Stimulated activated CD4-positive, alpha-beta T cell treated with anti-CD3 and anti-CD28 coated beads, Interleukin-12 subunit alpha, Interleukin-12 subunit beta, amount 100 ng/mL, for 4 hours (primary cell): ENCODE results near the gene BCAR3.
"Not testable (repeated sequence)": the region's sequence is repeated elsewhere in the genome, so short reads cannot be mapped to it uniquely, and the experiment has no call there.

Experiments used
- DNase-seq: peaks from one replicate; pipeline ENCODE4 v3.0.0-alpha.2; 2020

BCAR3 gene

DNA sequence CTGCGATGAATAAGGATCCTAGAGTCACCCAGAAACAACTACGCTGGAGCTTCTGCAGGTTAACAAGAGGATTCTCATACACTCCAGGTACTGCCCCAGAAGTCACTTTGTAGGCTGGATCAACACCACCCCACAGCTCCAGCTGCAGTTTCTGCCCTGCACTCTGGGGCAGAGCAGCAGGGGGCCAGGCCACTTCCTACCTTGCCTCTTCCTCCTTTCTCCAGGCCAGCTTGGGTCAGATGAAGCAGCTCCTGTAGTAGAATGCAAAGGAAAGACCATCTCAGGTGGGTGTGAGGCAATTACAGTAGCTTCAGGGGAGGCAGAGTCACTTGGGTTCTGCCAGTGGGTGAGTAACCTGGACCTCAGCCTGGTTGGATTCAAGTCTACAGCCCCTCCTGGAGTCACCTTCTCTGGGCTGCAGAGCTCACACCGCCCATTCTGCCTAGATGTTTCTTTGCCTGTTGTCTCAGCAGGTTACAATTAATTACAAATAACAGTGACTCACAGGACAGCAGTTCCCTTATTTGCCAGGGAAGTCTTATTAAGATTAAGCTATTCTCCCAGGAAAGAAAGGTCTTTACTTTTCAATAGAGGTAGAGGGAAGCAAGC is 24.4 kb upstream of the BCAR3 start:
- no peak for DNase-seq

- DNase-seq, result no peak
Observed at GRCh38 chr1:93704052-93704451, 22.4 kb upstream of the BCAR3 start.

- DNase-seq, result no peak
Observed at GRCh38 chr1:93703643-93704042, 22.0 kb upstream of the BCAR3 start.

DNA sequence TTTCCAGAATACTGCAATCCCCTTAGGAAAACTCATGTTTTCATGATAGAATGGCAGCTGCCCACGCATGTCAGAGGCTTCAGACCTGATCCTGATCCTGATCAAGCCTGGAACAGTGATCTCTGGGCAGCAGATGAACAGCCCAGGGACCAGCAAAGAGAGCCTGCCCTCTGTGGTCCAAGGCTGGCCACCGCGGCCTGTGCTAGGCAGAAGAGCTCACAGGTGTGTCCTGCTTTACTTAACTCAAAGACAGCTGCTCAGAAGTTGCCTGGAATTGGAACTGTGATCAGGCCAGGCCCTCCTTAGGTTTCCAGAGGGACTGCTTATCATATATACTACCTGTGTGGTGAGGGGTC is 21.2 kb upstream of the BCAR3 start:
- DNase-seq, result no peak

GRCh38 chr1:93702111-93702827 is 20.6 kb upstream of the BCAR3 start:
- no peak for DNase-seq

DNA sequence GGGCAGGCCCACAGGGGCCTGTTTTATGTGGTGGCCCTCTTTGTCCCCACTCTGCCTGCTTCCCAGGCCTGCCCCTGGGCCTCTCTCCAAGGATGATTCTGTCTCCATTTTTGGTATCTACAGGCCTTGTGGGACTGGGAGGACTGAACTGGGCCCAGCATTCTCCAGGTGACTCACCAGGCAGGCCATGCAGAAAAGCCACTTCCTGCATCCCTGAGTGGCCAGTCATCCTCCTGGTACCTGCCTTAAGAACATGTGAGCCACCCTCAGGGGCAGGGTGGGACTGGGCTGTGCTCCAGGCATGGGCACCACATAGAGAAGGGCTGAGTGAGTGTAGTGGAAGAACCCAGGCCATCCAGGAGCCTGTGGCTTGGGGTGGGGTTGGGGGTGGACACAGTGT is 20.0 kb upstream of the BCAR3 start:
- no peak for DNase-seq

GRCh38 chr1:93700532-93701469 is 19.2 kb upstream of the BCAR3 start:
- DNase-seq, result no peak

GRCh38 chr1:93699503-93700168 is 18.0 kb upstream of the BCAR3 start:
- DNase-seq, result no peak

DNA sequence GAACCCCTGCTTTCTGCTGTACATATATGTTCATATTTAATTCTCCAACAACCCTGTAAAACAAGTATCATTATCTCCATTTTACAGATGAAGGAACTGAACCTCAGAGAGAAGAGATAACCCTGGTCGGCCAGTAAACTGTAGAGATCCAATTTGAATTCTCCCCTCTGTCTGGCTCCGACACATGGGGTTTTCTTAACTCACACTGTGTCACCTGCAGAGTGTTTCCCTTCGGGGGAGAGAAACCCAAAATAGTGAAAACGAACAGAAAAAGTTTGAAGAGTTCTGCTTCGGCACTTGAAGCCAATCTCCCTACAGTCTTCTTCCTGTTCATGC is 17.4 kb upstream of the BCAR3 start:
- DNase-seq, result no peak

- DNase-seq, result no peak
Observed at GRCh38 chr1:93698329-93699048, 16.9 kb upstream of the BCAR3 start.

GRCh38 chr1:93697566-93697965 is 15.9 kb upstream of the BCAR3 start:
- not testable (repeated sequence) for DNase-seq

- DNase-seq, result no peak
Observed at GRCh38 chr1:93695411-93696005, 13.9 kb upstream of the BCAR3 start.

DNA sequence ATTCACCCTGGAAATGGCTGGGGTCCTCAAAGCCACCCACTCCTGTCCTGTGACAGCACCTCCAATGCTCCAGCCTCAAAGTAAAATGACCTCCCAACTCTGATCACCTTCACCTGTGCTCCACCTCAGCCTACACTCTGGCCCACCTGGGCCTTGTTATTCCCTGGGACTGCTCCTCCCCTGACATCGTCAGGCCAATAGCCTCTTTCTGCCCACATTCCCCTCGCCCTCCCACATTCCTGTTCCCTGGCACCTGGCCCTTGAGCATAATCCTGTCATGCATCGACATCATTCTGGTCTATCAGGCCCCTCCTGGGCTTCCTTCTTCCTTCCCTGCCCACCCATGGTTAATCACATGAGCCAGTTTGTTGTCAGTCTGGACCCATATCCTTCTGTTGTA is 13.2 kb upstream of the BCAR3 start:
- DNase-seq, result no peak

DNA sequence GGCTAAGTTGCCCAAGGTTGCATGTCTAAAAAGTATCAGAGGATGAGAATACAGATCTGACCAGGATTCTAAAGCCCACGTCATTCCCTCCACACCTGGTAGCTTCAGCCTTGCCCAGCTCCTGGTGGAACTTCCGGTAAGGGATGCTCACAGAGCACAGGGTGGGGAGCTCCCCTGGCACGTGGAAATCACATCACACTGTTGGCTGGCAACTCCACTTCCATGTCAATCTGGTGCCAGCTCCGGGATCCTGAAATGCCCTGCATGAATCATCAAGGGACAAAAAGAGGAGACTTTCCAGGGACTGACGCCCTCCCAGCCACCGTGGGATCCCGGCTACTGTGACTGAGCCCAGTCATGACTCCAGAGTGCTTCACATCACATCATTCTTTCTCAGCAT is 12.4 kb upstream of the BCAR3 start:
- DNase-seq, result no peak

DNA sequence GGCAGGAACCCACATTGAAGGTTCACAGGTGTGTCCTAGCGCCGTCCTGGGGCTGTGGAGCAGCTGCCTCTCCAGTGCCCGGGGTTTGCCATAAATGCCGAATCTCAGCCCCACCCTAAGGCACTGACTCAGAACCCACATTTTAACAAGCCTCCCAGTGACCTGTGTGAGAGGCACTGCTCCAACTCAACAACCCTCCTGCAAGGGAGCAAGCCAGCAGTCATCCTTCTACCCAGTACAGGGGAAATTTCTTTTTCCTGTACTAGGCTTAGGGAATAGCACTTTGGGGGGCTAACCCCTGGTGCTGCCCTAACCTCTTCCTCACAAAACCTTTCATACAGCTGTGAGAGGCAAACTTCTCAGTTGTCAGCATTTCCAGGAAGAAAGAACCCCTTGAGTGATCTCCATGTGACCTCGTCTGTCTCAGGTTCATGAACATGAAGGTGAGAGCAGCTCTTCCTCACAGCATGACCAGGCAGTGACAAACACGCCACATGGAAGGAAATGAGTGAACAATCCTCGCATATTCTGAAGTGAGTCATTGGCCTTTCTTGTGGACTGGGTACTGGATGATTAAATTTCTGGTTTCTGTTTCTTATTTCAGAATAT is 11.4 kb upstream of the BCAR3 start:
- DNase-seq, result peak; percentile 25

- no peak for DNase-seq
Observed at GRCh38 chr1:93692451-93692861, 10.8 kb upstream of the BCAR3 start.

DNA sequence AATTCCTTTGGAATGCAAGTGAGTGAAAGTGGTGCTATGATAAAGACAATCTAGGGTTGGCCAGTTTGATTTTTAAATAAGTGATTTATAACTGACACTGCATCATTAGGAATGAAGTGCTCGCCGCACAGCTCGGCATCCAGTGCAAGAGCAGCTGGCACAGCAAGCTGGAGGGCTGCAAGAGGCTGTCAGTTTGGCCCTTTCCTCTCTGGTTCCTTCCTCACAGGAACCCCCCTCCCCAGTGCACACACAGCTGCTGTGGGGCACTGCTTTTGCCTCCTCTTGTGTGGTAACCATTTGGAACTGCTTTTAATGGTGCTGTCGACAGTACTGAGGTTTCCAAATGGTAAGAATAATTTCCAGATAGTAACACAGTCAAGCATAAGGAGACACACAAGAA is 10.4 kb upstream of the BCAR3 start:
- DNase-seq, result no peak

DNA sequence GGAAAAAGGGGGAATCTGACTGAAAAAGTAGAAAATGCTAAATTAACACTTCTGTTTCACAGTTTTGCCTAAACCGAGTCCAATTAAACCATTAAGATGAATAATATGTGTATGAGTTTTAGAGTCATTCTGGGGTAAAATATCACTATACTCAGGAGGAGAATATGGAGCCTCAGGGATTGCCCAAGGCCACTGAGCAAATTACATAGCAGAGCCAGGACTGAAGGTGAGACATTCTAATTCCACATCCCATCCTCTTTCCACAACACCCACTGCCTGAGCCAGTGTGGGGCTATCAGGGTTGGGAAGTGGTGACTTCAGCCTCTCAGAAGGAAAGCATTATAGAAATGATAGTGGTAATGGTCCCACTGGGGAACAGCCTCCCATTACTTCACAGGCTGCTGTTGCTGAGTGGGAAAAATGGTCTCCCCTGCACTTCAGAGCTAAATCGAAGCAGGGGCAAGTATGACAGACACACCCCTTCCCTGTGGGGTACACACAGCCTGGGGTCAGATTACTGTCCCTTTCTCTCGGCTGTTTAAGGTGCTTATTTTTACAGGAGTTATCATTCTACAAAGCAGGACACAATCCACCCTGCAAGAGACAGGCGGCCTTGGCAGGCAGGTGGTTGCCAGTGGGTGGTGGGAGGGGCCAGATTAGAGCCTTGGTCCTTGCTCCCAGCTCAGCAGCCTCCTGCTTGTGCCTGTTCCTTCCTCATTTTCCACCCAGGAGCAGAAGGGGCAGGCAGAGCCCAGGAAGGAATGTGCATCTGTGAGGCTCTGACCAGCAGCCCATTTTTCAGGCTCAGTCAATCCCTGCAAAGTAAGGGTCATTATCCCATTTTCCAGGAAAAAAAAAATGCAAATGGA is 9.5 kb upstream of the BCAR3 start:
- no peak for DNase-seq

DNA sequence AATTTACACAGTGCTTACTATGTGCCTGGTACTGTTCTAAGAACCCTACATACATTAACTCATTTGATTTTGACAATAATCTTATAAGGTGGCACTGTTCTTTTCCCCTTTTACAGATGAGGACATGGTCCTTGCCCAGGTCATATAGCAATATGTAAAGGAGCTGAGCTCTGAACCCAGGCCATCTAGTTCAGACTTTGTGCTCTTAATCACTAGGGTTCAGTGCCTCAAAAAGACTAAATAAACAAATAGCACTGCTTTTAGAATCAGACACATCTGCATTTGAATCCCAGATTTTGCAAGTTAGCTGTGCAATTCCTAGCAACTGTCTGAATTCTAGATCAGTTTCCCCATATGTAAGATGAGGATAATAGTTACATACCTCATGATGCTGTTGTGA is 8.7 kb upstream of the BCAR3 start:
- DNase-seq, result no peak

GRCh38 chr1:93689521-93690223 is 8.0 kb upstream of the BCAR3 start:
- no peak for DNase-seq
